Activated CD4-positive, alpha-beta T cell treated with anti-CD3 and anti-CD28 coated beads, Interleukin-2, amount 50 U/mL, for 48 hours (primary cell): ENCODE results near the gene ABI3.
"Not testable (repeated sequence)": the region's sequence is repeated elsewhere in the genome, so short reads cannot be mapped to it uniquely, and the experiment has no call there.

Experiments
- DNase-seq, 2 experiments: peaks; one replicate each; pipeline ENCODE4 v3.0.0-alpha.2; 2020

Gene ABI3

GRCh38 chr17:49258394-49258793 lies 47.9 kb downstream of the ABI3 start:
- DNase-seq, result no peak

GRCh38 chr17:49259663-49260010 lies 49.1 kb downstream of the ABI3 start:
- no peak for DNase-seq

- DNase-seq, result peak; percentile 59 to 68
These were observed 49.7 kb downstream of the ABI3 start for GRCh38 chr17:49260011-49260816.

GRCh38 chr17:49260817-49261291 lies 50.3 kb downstream of the ABI3 start:
- no peak for DNase-seq

GRCh38 chr17:49261540-49261939 lies 51.0 kb downstream of the ABI3 start:
- not testable (repeated sequence) for DNase-seq

GRCh38 chr17:49266233-49266632 lies 55.7 kb downstream of the ABI3 start:
- no peak for DNase-seq

GRCh38 chr17:49267912-49268311 lies 57.4 kb downstream of the ABI3 start:
- DNase-seq, result no peak

- DNase-seq, result no peak
These were observed 58.8 kb downstream of the ABI3 start for GRCh38 chr17:49269356-49269755.
